Spinal cord (tissue), 10 donors: ENCODE measurements around the gene RABEP1. TPM values are rescaled to one million over a fixed set of nuclear protein-coding genes. Genes with fewer than 3 reads are reported as not detected.
A peak's percentile ranks its signal among the peaks of the same experiment; 100 is the strongest.

Experiments used
- DNase-seq, 6 donors: peaks; one replicate each; pipeline versions ENCODE4 v3.0.0 to v3.0.0-alpha.2; 2013 to 2015; ENCODE audit warnings: low spot score in 6 of 6, low read depth in 4 of 6
- H3K27ac ChIP-seq: one replicate; pipeline ENCODE4 v1.5.1; 2013; ENCODE audit warnings: low read depth, low read length, control low read depth
- H3K27me3 ChIP-seq: one replicate; pipeline ENCODE4 v1.6.1; 2013; ENCODE audit warnings: low read length; ENCODE audit not compliant: control insufficient read depth, insufficient read depth
- H3K36me3 ChIP-seq: one replicate; pipeline ENCODE4 v1.6.1; 2013; ENCODE audit warnings: low read length; ENCODE audit not compliant: control insufficient read depth, insufficient read depth
- H3K4me1 ChIP-seq: one replicate; pipeline ENCODE4 v1.6.1; 2013; ENCODE audit warnings: low read length; ENCODE audit not compliant: control insufficient read depth, insufficient read depth
- H3K4me3 ChIP-seq: one replicate; pipeline ENCODE4 v1.5.1; 2013; ENCODE audit warnings: low read depth, low read length, control low read depth
- H3K9me3 ChIP-seq: one replicate; pipeline ENCODE4 v1.6.1; 2013; ENCODE audit warnings: low read length; ENCODE audit not compliant: control insufficient read depth, insufficient read depth
- WGBS: methylation state at CpG from one replicate; pipeline ENCODE4 v1.1.5; 2013; ENCODE audit warnings: missing lambda C conversion rate; ENCODE audit not compliant: insufficient coverage; 5-methylcytosine and 5-hydroxymethylcytosine counted together
- polyA plus RNA-seq, 2 donors: library from polyadenylated mRNA; unstranded; fragments of 120-200 nt; gene quantifications; one replicate each; pipeline ENCODE4 v1.2.1, GENCODE V29; 2013; ENCODE audit not compliant: insufficient read length in 2 of 2
- total RNA-seq, 2 donors: library from RNA; depleted of rRNA in 1 of 2; stranded (reverse); fragments of 120-200 nt in 1 of 2; fragments of >200 nt in 1 of 2; gene quantifications; one replicate each; pipeline versions ENCODE4 v1.2.3 to v1.2.4, GENCODE V29; 2013 to 2014
- donor health status: healthy.

RABEP1 gene
- total and polyA plus RNA-seq, 4 donors, result 72.0 to 105 (median 87.3) TPM

DNA sequence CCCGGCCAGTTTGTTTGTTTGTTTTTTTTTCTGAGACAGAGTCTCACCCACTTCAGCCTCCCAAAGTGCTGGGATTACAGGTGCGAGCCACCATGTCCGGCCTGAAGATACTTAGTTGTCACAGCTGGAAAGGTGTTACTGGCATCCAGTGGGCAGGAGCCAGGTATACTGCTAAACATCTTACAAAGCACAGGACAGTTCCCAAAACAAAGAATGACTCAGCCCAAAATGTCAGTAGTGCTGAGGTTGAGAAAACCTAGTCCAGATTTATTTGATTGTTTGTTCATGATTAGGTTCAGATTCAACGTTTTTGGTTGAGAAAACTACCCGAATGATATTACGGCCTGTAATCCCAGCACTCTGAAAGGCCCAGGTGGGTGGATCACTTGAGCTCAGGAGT is 18.6 kb upstream of the RABEP1 start:
- WGBS, result 95% methylated on average over 4 of the region's 6 CpGs

DNA sequence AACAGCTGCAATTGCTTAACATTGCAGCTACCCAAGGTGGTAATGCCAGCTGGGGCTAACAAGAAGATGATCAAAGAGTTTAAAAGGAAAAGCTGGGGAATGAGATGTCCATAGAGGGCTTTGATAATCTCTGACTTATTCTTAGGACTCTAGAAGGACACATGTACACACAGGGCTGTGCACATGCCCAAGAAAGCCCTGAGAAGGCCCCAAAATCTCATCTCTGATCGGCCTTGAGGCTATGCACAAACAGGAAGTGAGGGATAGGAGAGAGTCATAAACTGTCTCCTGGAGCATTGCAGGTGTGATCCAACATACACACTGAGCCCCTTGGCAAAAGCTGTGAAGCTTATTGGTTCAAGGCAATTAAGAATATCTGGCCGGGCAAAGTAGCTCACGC is 17.2 kb upstream of the RABEP1 start:
- H3K36me3 ChIP-seq, result no peaks in the 10 kb centered on the region
- no peak overlapping the region for H3K27ac ChIP-seq
- H3K4me3 ChIP-seq, result no peak overlapping the region
- 86% methylated on average over 3 of the region's 3 CpGs for WGBS
- peaks cover 2% of the 10 kb centered on the region for H3K9me3 ChIP-seq
- H3K27me3 ChIP-seq, result no peaks in the 10 kb centered on the region
- no peaks in the 10 kb centered on the region for H3K4me1 ChIP-seq
- no peak for DNase-seq

More for the DNA sequence above, 18.6 kb upstream of the RABEP1 start:
- no peak for DNase-seq
- H3K4me3 ChIP-seq, result no peak overlapping the region
- no peaks in the 10 kb centered on the region for H3K27me3 ChIP-seq
- H3K36me3 ChIP-seq, result no peaks in the 10 kb centered on the region
- H3K27ac ChIP-seq, result no peak overlapping the region
- no peaks in the 10 kb centered on the region for H3K4me1 ChIP-seq
- peaks cover 2% of the 10 kb centered on the region for H3K9me3 ChIP-seq

DNA sequence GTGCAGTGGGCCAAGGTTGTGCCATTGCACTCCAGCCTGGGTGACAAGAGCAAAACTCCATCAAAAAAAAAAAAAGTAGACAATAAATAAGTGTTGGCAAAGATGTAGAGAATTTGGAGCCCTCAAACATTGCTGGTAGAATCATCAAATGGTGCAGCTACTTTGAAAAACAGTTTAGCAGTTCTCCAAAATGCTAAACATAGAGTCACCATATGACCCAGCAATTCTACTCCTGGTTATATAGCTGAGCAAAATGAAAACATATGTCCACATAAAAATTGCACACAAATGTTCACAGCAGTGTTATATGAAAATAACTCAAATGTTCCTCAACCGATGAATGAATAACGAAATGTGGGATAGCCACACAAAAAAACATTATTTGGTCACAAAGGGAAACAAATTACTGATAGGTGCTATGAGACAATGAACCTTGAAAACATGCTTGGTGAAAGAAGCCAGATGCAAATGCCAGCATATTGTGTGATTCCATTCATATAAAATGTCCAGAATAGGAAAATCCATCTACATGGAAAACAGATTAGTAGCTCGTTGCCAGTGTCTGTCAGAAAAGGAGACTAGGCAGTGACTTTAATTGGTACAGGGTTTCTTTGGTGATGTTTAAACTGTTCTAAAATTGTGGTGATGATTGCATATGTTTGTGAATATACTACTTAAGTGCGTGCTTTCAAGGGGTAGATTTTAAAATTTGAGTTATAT is 12.7 kb upstream of the RABEP1 start:
- H3K36me3 ChIP-seq, result no peaks in the 10 kb centered on the region
- peak in 1 of 6 donors; percentile 59 for DNase-seq
- no peak overlapping the region for H3K27ac ChIP-seq
- H3K9me3 ChIP-seq, result peaks cover 2% of the 10 kb centered on the region
- no peaks in the 10 kb centered on the region for H3K27me3 ChIP-seq
- no CpG with 5 or more reads among the region's 4 CpGs for WGBS
- no peak overlapping the region for H3K4me3 ChIP-seq
- H3K4me1 ChIP-seq, result no peaks in the 10 kb centered on the region

DNA sequence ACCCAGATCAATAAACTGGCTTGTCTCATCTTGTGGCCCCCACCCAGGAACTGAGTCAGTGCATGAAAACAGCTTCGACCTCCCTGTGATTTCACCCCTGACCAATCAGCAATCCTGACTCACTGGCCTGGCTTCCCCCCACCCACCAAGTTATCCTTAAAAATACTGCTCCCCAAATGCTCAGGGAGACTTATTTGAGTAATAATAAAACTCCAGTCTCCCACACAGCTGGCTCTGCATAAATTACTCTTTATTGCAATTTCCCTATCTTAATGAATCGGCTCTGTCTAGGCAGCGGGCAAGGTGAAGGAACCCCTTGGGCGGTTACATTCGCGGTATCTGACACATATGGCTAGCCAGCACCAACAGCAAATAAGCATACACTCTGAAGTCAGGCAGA is 9.8 kb upstream of the RABEP1 start:
- Histone ChIP-seq H3K27ac (no peak overlapping the region), H3K4me1 (no peaks in the 10 kb centered on the region), H3K36me3 (no peaks in the 10 kb centered on the region), H3K9me3 (peaks cover 2% of the 10 kb centered on the region), H3K27me3 (no peaks in the 10 kb centered on the region), H3K4me3 (no peak overlapping the region)
- peak in 1 of 6 donors; percentile 64 for DNase-seq
- WGBS, result 80% methylated on average over 3 of the region's 6 CpGs

DNA sequence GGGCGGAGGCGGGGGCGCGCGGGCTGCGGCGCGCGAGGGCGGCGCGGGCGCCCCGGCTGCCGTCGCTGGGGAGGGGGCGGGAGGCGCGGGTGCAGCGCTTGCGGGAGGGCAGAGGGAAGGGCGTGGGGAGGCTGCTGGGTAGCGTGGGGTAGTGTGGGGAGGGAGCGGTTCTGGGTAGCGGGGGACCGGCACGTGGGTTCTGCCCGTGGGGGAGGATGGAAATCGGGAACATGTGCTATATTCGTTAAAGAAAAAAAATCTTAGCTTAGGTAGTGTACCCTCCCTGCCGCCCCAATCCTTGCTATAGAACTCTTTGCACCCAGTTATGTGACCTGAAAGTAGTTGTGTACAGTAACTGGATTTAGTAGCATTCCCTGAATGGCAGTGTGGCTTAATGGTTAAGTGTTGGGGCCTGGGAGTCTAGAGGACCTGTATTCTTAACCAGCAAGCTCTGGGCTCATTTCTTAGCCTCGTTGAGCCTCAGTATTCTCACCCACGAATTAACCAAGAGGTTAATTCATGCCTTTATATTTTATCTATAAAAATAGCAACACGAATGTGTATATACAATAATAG is 646 bp downstream of the RABEP1 start:
- Histone ChIP-seq H3K36me3 (no peaks in the 10 kb centered on the region), H3K9me3 (no peaks in the 10 kb centered on the region), H3K27ac (no peak overlapping the region), H3K4me3 (peak overlapping the region; percentile 64), H3K27me3 (no peaks in the 10 kb centered on the region), H3K4me1 (no peaks in the 10 kb centered on the region)
- no peak for DNase-seq
- WGBS, result under 1% methylated on average over 27 of the region's 34 CpGs

DNA sequence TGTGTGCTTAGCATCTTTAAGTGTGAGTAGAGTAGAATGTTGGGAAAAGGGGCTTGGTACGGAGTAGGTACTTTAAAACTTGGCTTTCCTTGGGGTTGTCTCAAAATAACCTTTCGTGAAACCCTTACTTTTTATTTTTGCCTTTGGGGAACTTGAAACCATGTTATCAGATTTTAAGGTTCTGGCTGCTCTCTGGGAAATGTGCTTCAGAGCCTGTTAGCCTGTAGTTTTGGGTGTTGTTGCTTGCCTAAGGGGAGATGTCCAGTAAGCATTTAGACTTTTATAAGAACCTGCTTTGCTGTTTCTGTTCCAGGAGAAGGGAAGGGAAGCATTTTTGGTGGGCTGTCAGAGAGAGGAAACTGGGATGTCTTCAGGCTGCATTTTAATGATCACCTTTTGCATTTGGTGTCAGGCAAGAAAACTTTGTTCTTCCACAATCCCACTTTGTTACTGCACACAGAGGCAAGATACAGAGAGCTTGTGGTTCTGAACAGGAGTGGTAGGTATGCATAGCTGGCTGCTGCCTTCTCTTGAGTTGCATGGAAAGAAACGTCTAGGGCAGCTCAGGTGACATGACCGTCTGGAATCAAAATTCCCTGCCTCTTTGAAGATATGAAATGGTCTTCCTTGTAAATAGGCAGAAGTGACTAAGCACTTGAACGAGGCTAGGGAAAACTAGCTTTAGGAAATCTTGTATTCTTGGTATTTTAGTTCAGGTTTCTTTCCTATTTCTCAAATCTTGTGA is 1.7 kb downstream of the RABEP1 start:
- no peaks in the 10 kb centered on the region for H3K36me3 ChIP-seq
- H3K27ac ChIP-seq, result no peak overlapping the region
- H3K4me1 ChIP-seq, result no peaks in the 10 kb centered on the region
- DNase-seq, result no peak
- WGBS, result 53% methylated on average over 3 of the region's 5 CpGs
- no peaks in the 10 kb centered on the region for H3K27me3 ChIP-seq
- H3K4me3 ChIP-seq, result peak overlapping the region; percentile 64
- H3K9me3 ChIP-seq, result no peaks in the 10 kb centered on the region

DNA sequence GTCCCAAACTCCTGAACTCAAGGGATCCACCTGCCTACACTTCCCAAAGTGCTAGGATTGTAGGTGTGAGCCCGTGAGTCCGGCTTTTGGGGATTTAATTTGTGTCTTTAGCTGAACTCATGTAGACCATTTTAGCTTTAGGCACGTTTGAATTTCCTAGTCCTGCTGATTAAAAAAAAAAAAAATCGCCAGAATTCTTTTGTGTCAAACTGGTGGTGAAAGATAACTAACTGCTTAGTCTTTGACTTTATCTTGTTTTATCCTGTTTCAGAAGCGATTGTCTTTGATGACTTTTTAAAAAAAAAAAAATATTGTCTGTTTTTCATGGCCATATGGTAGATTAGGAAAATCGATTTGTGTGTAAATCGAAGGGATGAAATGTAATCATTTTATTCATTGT is 2.6 kb downstream of the RABEP1 start:
- no peaks in the 10 kb centered on the region for H3K4me1 ChIP-seq
- H3K27ac ChIP-seq, result no peak overlapping the region
- DNase-seq, result no peak
- 67% methylated on average over 2 of the region's 7 CpGs for WGBS
- no peaks in the 10 kb centered on the region for H3K27me3 ChIP-seq
- no peak overlapping the region for H3K4me3 ChIP-seq
- H3K9me3 ChIP-seq, result no peaks in the 10 kb centered on the region
- no peaks in the 10 kb centered on the region for H3K36me3 ChIP-seq

DNA sequence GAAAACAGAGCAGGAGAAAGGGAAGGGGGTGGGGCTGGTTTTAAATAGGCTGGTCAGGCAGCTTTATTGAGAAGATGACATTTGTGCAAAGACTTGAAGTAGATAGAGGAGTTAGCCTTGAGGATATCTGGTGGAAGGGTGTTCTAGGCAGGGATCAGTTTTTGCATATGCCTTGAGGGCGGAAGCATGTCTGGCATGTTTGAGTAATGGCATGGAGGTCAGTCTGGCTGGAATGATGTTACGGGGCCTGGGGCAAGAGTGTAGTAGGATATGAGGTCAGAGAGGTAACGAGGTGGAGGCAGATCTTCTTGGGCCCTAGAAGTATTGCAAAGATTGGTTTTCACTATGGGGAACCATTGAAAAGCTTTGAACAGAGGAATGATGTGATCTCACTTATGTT is 4.8 kb downstream of the RABEP1 start:
- no peaks in the 10 kb centered on the region for H3K27me3 ChIP-seq
- no peaks in the 10 kb centered on the region for H3K9me3 ChIP-seq
- H3K27ac ChIP-seq, result no peak overlapping the region
- H3K36me3 ChIP-seq, result no peaks in the 10 kb centered on the region
- no peaks in the 10 kb centered on the region for H3K4me1 ChIP-seq
- DNase-seq, result no peak
- 100% methylated on average over 3 of the region's 3 CpGs for WGBS
- H3K4me3 ChIP-seq, result no peak overlapping the region

DNA sequence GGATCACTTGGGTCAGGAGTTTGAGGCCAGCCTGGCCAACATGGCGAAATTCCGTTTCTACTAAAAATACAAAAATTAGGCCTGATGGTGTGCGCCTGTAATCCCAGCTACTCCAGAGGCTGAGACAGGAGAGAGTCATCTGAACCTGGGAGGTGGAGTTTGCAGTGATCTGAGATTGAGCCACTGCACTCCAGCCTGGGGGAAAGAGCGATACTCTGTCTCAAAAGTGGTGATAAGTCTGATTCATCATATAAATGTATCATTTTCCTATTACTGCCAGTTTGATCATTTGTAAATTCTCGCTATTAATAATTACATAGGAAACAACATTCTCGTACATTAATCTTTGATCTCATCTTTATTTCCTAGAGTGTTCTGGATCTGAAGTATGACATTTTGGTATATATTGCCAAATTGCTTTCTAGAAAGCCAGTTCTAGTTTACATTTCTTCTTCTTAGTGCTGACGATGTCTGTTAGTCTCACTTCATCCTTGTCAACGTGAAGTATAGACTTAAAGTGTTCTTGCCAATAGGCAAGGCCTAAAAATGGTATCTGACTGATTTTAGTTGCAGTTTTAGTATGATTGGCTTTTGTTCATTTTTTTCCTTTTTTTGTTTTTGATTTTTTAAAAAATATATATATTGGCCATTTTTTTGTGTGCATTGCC is 9.7 kb downstream of the RABEP1 start:
- no CpG with 5 or more reads among the region's 8 CpGs for WGBS
- Histone ChIP-seq H3K9me3 (no peaks in the 10 kb centered on the region), H3K36me3 (no peaks in the 10 kb centered on the region), H3K4me1 (no peaks in the 10 kb centered on the region), H3K4me3 (no peak overlapping the region), H3K27ac (no peak overlapping the region), H3K27me3 (no peaks in the 10 kb centered on the region)
- DNase-seq, result no peak
